Dedifferentiated amniotic fluid mesenchymal stem cell (primary cell): ENCODE measurements around the gene PFDN5.

Experiments used
- DNase-seq: peaks from one replicate; pipeline ENCODE4 v3.0.0-alpha.2; 2016; ENCODE audit errors: extremely low spot score

Gene PFDN5

GRCh38 chr12:53295070-53295890 is at the start of gene PFDN5:
Gene PFDN5 (plus strand): TSS chr12:53295542. CDS start chr12:53295568, 26 bp downstream.
- peak; percentile 78 for DNase-seq

- peak; percentile 33 for DNase-seq
These were observed 43.6 kb upstream of the PFDN5 start for GRCh38 chr12:53251477-53252348.

- DNase-seq, result no peak
These were observed 42.9 kb upstream of the PFDN5 start for GRCh38 chr12:53252349-53252916.

GRCh38 chr12:53253298-53253697 is 42.0 kb upstream of the PFDN5 start:
- DNase-seq, result no peak

GRCh38 chr12:53254816-53255545 is 40.4 kb upstream of the PFDN5 start:
- no peak for DNase-seq

GRCh38 chr12:53255996-53256395 is 39.3 kb upstream of the PFDN5 start:
- no peak for DNase-seq

- no peak for DNase-seq
These were observed 36.5 kb upstream of the PFDN5 start for GRCh38 chr12:53258541-53259539.

- DNase-seq, result no peak
These were observed 35.5 kb upstream of the PFDN5 start for GRCh38 chr12:53259891-53260290.

GRCh38 chr12:53265783-53266182 is 29.6 kb upstream of the PFDN5 start:
- DNase-seq, result no peak

- no peak for DNase-seq
These were observed 27.9 kb upstream of the PFDN5 start for GRCh38 chr12:53267306-53267998.

- peak; percentile 45 for DNase-seq
These were observed 27.2 kb upstream of the PFDN5 start, which contains the start of gene ESPL1 for GRCh38 chr12:53267999-53268629. Gene ESPL1 (plus strand): TSS chr12:53268299. CDS start chr12:53268767, 468 bp downstream.

GRCh38 chr12:53268630-53269562 is 26.4 kb upstream of the PFDN5 start:
- no peak for DNase-seq

GRCh38 chr12:53274445-53274844 is 20.9 kb upstream of the PFDN5 start:
- DNase-seq, result no peak

- DNase-seq, result no peak
These were observed 18.8 kb upstream of the PFDN5 start for GRCh38 chr12:53276511-53276910.

- no peak for DNase-seq
These were observed 17.4 kb upstream of the PFDN5 start for GRCh38 chr12:53277981-53278380.

- DNase-seq, result no peak
These were observed 16.0 kb upstream of the PFDN5 start for GRCh38 chr12:53279283-53279869.

- no peak for DNase-seq
These were observed 15.3 kb upstream of the PFDN5 start for GRCh38 chr12:53279888-53280498.
